HG03457 (cell line): ENCODE measurements around the gene SIGLEC9.
"Not testable (repeated sequence)": the region's sequence is repeated elsewhere in the genome, so short reads cannot be mapped to it uniquely, and the experiment has no call there.

Experiments
- ATAC-seq: cut with Tn5 transposase; IDR thresholded peaks from one replicate; pipeline ENCODE4 v1.9.1; 2021; ENCODE audit warnings: moderate number of reproducible peaks; ENCODE audit not compliant: unreplicated experiment

Gene SIGLEC9

GRCh38 chr19:51142809-51143475, 18.2 kb downstream of the SIGLEC9 start:
- ATAC-seq, result not testable (repeated sequence)

- ATAC-seq, result no peak
Observed at GRCh38 chr19:51143486-51143885, 18.8 kb downstream of the SIGLEC9 start.

GRCh38 chr19:51144482-51145045, 19.9 kb downstream of the SIGLEC9 start:
- ATAC-seq, result no peak

- no peak for ATAC-seq
Observed at GRCh38 chr19:51145916-51146493, 21.3 kb downstream of the SIGLEC9 start.

GRCh38 chr19:51146751-51147150, 22.0 kb downstream of the SIGLEC9 start:
- ATAC-seq, result no peak

GRCh38 chr19:51147663-51148062, 23.0 kb downstream of the SIGLEC9 start:
- ATAC-seq, result no peak

GRCh38 chr19:51148580-51148979, 23.9 kb downstream of the SIGLEC9 start:
- no peak for ATAC-seq

- no peak for ATAC-seq
Observed at GRCh38 chr19:51150627-51151026, 25.9 kb downstream of the SIGLEC9 start.

GRCh38 chr19:51156710-51157109, 32.0 kb downstream of the SIGLEC9 start:
- no peak for ATAC-seq

GRCh38 chr19:51157265-51157664, 32.6 kb downstream of the SIGLEC9 start:
- no peak for ATAC-seq

GRCh38 chr19:51158474-51159129, 33.9 kb downstream of the SIGLEC9 start:
- ATAC-seq, result no peak

- no peak for ATAC-seq
Observed at GRCh38 chr19:51159656-51160055, 35.0 kb downstream of the SIGLEC9 start.

- no peak for ATAC-seq
Observed at GRCh38 chr19:51161266-51161665, 36.6 kb downstream of the SIGLEC9 start.

- ATAC-seq, result no peak
Observed at GRCh38 chr19:51161867-51162496, 37.3 kb downstream of the SIGLEC9 start.

GRCh38 chr19:51163257-51163656, 38.6 kb downstream of the SIGLEC9 start:
- no peak for ATAC-seq

GRCh38 chr19:51164215-51164614, 39.5 kb downstream of the SIGLEC9 start:
- no peak for ATAC-seq

- ATAC-seq, result no peak
Observed at GRCh38 chr19:51166846-51167490, 42.3 kb downstream of the SIGLEC9 start.

- ATAC-seq, result no peak
Observed at GRCh38 chr19:51168564-51169282, 44.0 kb downstream of the SIGLEC9 start.

GRCh38 chr19:51169283-51169918, 44.7 kb downstream of the SIGLEC9 start:
- not testable (repeated sequence) for ATAC-seq

GRCh38 chr19:51172223-51172622, 47.5 kb downstream of the SIGLEC9 start:
- ATAC-seq, result no peak
